Fibroblast of the aortic adventitia (primary cell): ENCODE measurements around the gene ZBTB7B. TPM values are rescaled to one million over a fixed set of nuclear protein-coding genes. Genes with fewer than 3 reads are reported as not detected.

Experiments used
- DNase-seq: peaks from one replicate; pipeline ENCODE4 v3.0.0-alpha.2; 2010; ENCODE audit warnings: low read depth
- H3K4me3 ChIP-seq: 2 replicates; pipeline ENCODE4 v1.5.1; 2011; ENCODE audit warnings: low read depth, mild to moderate bottlenecking, control low read depth, low read length, moderate library complexity
- total RNA-seq: library from RNA; depleted of rRNA; stranded (reverse); fragments of >200 nt; gene quantifications from 2 replicates; pipeline ENCODE4 v1.2.3, GENCODE V29; 2012; ENCODE audit warnings: low replicate concordance
- TF ChIP-seq, protein P1 (sequence below): IDR thresholded peaks from 2 replicates; pipeline ENCODE4 v1.5.1; 2011; ENCODE audit warnings: mild to moderate bottlenecking, low read length, control low read depth, inconsistent platforms; ENCODE audit not compliant: insufficient read depth

Gene ZBTB7B
- total RNA-seq, 1 donor: 15.4 TPM

DNA sequence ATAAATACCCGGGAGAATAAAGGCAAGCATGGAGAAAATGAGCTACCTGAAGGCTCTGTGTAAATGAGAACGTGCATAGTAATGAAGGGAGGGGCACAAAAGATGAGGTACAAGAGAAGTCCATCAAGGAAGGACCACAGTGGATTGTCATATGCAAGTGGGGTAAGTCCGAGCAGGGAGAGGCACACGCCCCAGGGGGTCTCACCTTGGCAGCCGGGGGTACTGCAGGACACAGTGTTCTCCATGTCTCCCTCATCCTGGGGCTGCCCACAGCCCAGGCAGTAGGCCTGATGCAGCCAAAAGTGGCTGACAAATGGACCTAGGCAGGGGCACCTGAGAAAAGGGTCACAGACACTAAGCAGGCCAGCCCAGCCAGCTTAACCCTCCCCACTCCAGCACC lies 21.0 kb downstream of the ZBTB7B start:
- H3K4me3 ChIP-seq: no peak overlapping the region
- TF ChIP-seq, protein P1, sequence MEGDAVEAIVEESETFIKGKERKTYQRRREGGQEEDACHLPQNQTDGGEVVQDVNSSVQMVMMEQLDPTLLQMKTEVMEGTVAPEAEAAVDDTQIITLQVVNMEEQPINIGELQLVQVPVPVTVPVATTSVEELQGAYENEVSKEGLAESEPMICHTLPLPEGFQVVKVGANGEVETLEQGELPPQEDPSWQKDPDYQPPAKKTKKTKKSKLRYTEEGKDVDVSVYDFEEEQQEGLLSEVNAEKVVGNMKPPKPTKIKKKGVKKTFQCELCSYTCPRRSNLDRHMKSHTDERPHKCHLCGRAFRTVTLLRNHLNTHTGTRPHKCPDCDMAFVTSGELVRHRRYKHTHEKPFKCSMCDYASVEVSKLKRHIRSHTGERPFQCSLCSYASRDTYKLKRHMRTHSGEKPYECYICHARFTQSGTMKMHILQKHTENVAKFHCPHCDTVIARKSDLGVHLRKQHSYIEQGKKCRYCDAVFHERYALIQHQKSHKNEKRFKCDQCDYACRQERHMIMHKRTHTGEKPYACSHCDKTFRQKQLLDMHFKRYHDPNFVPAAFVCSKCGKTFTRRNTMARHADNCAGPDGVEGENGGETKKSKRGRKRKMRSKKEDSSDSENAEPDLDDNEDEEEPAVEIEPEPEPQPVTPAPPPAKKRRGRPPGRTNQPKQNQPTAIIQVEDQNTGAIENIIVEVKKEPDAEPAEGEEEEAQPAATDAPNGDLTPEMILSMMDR: no peak
- no peak for DNase-seq

DNA sequence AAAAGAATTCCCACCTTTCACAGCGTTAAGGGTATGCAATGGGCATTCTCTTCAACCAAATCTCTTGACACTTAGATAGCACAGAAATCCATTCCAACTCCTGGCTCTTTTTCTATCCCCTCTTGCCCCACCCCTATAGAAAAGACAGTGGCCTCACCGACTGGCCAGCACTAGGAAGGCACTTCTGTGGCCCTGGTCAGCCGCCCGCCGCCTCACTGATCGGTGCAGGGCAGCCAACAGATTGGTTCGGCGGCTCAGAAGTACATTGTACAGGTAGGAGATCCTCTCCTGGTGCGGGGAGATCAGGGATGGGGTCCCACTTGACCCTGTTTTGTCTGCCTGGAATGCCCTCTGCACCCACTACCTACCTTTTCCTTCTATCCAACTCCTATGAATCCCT lies 21.7 kb downstream of the ZBTB7B start:
- TF ChIP-seq, protein P1: no peak
- DNase-seq: no peak
- H3K4me3 ChIP-seq: no peak overlapping the region

DNA sequence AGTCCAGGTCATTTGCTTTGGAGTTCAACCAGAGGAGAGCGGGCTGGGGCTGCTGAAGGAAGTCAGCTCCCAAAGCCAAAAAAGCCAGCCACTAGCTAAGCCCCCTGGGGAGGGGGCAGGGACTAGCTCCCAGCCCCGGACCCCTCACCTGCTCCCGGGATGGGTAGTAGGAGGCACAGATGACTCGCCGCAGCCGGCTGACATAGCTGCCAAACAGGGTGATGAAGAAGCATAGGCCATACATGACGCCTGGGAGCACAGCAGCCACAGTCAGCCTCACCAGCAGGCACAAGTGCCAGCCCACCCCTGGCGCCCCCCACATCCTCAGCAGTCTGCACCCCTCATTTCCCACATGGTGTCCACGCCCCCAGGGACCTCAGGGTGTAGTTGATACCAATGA lies 23.6 kb downstream of the ZBTB7B start:
- DNase-seq: no peak
- TF ChIP-seq, protein P1: no peak
- H3K4me3 ChIP-seq: no peak overlapping the region

DNA sequence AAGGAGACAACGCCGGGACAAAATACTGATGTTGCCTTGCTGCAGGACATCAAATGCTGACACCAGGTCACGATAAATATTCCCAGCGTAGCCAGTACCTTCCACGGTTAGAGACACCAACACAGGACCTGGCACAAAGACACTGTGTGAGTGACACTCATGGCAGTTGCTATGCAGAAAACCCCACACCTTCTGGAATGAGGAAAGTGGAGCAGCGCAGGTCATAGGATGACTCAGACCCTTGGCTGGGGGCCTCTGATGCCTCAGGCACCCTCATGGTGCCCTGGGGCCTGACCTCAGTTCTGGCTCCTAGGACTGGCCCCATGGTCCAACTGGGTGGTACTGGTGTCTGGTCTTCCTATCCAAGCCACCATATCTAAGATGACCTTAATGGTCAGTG lies 24.0 kb downstream of the ZBTB7B start:
- H3K4me3 ChIP-seq: no peak overlapping the region
- TF ChIP-seq, protein P1: no peak
- DNase-seq: no peak

DNA sequence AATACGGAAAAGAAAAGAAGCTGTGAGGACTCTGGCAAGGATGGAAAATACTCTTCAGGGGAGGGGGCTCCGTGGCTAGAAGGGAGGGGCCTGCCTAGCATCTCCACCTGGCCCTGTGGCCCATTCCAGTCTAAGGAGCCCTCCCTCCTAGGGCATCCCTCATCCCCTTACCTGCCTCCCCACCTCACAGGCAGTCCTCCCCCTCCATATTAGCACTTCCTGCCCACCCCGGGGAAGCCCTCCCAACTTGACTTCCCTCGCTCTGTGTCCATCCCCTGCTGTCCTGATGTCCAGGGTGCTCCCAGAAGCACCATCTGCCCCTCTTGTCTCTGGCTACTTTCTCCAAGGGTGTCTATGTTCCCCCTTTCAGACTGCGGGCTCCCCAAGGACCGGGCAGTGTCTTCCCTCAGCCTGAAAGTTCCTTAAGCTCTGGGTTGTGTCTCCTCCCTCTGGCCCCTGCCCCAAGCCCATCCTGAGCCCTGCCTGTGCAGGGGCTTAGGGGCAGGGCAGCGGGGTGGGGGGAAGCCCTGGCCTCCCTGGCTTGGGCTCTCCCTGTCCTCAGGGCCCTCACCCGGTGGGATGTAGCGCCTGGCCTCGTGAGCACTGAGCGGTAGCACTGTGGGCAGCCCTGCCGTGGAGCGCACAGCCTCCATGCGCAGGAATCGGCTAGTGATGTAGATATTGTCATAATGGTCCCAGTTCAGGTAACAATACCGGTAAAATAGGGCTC lies 27.1 kb downstream of the ZBTB7B start:
- no peak for DNase-seq
- TF ChIP-seq, protein P1: no peak
- no peak overlapping the region for H3K4me3 ChIP-seq

DNA sequence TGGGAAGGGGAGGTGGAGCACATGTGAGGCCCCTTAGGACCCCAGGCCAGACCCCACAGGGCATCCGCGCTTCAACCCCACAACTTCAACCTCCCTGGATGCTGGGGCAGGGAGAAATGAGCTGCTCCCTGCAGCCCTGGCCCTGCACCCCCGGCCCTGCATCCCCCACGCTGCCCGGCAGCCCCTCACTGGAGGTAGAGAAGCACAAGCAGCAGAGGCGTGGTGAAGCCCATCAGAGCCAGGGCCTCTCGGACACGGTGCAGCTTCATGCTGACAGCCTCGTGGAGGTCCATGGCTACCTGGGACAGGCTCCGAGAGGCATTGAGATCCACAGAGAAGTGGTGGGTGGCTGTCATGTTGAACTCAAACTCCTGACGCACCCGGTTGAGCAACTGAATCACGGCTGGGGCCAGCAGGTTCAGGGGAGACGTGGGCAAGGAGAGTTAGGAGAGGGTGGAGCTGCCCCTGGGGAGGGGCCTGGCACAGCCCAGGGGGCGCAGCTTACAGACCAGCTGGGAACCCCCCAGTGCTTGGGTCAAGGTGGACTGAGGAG lies 27.7 kb downstream of the ZBTB7B start:
- DNase-seq: no peak
- no peak overlapping the region for H3K4me3 ChIP-seq
- TF ChIP-seq, protein P1: no peak
